Muscle layer of duodenum (tissue), 2 donors: Measurements from ENCODE around the gene TMEM135.
"Not testable (repeated sequence)": the region's sequence is repeated elsewhere in the genome, so short reads cannot be mapped to it uniquely, and the experiment has no call there.

Source experiments
- H3K27ac ChIP-seq: one replicate; pipeline ENCODE4 v1.7.0; 2013; ENCODE audit warnings: mild to moderate bottlenecking, low read length
- H3K27me3 ChIP-seq: one replicate; pipeline ENCODE4 v1.7.0; 2013; ENCODE audit warnings: low read depth, mild to moderate bottlenecking, control low read depth, low read length
- H3K36me3 ChIP-seq, 2 donors: one replicate each; pipeline ENCODE4 v1.7.0; 2013; ENCODE audit warnings: low read length in 2 of 2, control low read depth in 1 of 2, mild to moderate bottlenecking in 1 of 2; ENCODE audit not compliant: insufficient read depth in 2 of 2, control insufficient read depth in 1 of 2
- H3K4me1 ChIP-seq, 2 donors: one replicate each; pipeline ENCODE4 v1.7.0; 2013; ENCODE audit warnings: low read length in 2 of 2, mild to moderate bottlenecking in 2 of 2, control low read depth in 1 of 2, moderate library complexity in 1 of 2; ENCODE audit not compliant: insufficient read depth in 2 of 2, control insufficient read depth in 1 of 2
- H3K4me3 ChIP-seq, 2 donors: one replicate each; pipeline ENCODE4 v1.7.0; 2013; ENCODE audit warnings: low read length in 2 of 2, low read depth in 1 of 2, mild to moderate bottlenecking in 1 of 2
- H3K9me3 ChIP-seq, 2 donors: one replicate each; pipeline ENCODE4 v1.7.0; 2013; ENCODE audit warnings: low read length in 2 of 2, control low read depth in 1 of 2, mild to moderate bottlenecking in 1 of 2; ENCODE audit not compliant: control insufficient read depth in 1 of 2
- donor health status: healthy.

TMEM135 gene

DNA sequence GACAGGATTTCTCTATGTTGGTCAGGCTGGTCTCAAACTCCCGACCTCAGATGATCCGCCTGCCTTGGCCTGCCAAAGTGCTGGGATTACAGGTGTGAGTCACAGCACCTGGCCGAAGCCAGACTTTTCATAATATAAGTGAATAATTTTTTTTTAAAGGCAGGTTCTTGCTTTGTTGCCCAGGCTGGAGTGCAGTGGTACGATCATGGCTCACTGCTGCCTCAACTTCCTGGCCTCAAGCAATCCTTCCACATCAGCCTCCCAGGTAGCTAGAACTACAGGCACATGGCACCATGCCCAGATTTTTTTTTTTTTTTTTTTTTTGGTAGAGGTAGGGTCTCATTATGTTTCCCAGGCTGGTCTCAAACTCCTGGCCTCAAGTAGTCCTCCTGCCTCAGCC lies 33.5 kb upstream of the TMEM135 start:
- H3K4me1 ChIP-seq, H3K27me3 ChIP-seq, H3K27ac ChIP-seq, H3K36me3 ChIP-seq, H3K4me3 ChIP-seq, H3K9me3 ChIP-seq: not testable (repeated sequence)

DNA sequence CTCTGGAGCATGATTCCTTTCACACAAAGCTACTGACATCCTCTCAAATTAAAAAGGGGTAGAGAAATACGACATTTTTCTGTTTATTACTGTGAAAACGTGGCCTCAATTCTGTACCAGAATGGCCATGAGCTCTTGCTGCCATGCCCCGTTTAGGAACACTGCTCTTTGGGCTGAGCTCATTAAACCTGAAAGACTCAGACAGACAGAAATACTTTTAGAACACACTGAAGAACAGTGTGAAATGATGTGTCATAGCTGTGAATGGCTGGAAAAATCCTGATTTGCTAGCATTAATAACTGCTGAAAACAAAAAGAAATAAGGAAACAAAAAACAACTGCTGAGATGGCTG lies 32.2 kb upstream of the TMEM135 start:
- Histone ChIP-seq H3K9me3 (no peaks in the 10 kb centered on the region), H3K36me3 (no peaks in the 10 kb centered on the region), H3K27ac (no peak overlapping the region), H3K4me1 (no peaks in the 10 kb centered on the region), H3K27me3 (no peaks in the 10 kb centered on the region), H3K4me3 (no peak overlapping the region)

DNA sequence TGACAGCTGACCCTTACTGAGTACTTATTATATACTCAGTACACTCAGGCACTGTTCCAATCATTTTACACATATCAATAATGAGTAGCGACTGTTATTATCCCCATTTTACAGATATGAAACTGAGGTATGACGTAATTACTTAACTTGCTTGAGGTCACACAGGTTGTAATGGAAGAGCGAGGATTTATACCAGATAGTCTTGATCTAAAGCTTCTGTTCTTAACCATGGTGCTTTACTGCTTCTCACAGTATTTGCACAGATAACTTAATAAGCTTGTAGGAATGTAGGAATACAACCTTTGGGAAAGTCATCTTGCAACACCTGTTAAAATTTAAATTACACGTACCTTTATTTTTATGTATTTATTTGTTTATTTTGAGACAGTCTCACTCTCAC lies 31.7 kb upstream of the TMEM135 start:
- Histone ChIP-seq H3K4me3 (no peak overlapping the region), H3K27me3 (no peaks in the 10 kb centered on the region), H3K36me3 (no peaks in the 10 kb centered on the region), H3K27ac (no peak overlapping the region), H3K4me1 (no peaks in the 10 kb centered on the region), H3K9me3 (no peaks in the 10 kb centered on the region)

DNA sequence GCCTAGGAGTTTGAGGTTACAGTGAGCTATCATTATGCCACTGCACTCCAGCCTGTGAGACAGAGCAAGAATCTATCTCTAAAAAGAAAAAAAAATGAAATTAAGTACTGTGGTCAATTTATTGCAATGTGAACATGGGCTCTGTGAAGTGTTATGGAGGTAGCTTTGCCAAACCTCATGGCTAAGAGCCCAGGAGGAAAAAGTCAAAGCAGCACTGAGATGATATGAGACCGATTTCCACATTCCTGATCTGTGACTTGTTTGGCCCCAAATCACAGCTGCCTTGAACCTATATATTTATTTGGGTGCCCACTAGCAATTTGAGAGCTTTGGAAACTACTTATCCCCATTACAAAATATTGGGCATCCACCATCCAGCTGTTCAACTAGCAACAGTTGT lies 29.8 kb upstream of the TMEM135 start:
- H3K27me3 ChIP-seq: no peaks in the 10 kb centered on the region
- H3K4me3 ChIP-seq: no peak overlapping the region
- H3K4me1 ChIP-seq: no peaks in the 10 kb centered on the region
- no peak overlapping the region for H3K27ac ChIP-seq
- H3K9me3 ChIP-seq: no peaks in the 10 kb centered on the region
- H3K36me3 ChIP-seq: no peaks in the 10 kb centered on the region

DNA sequence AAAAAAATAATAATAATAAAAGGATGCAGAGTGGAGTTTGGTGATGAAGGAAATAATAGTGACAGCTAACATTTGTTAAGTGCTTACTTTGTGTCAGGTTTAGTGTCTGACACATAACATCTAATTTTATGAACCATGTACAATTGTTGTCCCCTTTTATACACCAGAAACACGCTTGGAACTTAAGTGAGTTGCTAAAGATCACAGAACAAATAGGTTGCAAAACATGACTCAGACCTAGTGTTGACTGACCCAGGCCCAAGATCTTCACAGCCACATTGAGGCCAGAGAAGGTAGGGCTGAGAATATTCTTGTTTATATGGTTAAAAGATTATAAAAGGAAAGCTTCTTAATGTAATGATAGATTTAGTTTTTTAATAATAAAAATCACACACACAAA lies 25.6 kb upstream of the TMEM135 start:
- Histone ChIP-seq H3K27me3 (no peaks in the 10 kb centered on the region), H3K36me3 (no peaks in the 10 kb centered on the region), H3K9me3 (no peaks in the 10 kb centered on the region), H3K27ac (no peak overlapping the region), H3K4me1 (peaks cover 0 to 10% of the 10 kb centered on the region in 2 donors), H3K4me3 (no peak overlapping the region)

DNA sequence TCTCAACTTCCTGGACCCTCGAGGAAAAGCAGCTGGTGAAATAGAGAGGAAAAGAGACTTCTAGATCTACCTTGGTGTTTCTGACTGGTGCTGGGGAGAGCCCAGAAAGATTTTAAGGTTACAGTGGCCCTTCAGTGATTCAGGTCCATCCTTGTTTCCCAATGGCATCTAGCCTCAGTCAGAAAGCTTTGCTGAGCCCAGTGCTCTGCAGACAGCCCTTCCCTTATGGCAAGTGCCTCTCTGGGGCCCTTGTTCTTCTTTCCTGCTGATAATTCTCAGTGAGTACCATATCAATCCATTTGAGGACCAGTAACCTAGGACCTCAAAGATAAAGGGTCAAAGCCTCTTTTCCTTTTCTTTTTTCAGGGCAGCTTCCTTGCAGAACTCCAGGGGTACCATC lies 25.1 kb upstream of the TMEM135 start:
- Histone ChIP-seq H3K4me3 (no peak overlapping the region), H3K27ac (no peak overlapping the region), H3K36me3 (no peaks in the 10 kb centered on the region), H3K27me3 (no peaks in the 10 kb centered on the region), H3K9me3 (no peaks in the 10 kb centered on the region), H3K4me1 (peaks cover 0 to 10% of the 10 kb centered on the region in 2 donors)

DNA sequence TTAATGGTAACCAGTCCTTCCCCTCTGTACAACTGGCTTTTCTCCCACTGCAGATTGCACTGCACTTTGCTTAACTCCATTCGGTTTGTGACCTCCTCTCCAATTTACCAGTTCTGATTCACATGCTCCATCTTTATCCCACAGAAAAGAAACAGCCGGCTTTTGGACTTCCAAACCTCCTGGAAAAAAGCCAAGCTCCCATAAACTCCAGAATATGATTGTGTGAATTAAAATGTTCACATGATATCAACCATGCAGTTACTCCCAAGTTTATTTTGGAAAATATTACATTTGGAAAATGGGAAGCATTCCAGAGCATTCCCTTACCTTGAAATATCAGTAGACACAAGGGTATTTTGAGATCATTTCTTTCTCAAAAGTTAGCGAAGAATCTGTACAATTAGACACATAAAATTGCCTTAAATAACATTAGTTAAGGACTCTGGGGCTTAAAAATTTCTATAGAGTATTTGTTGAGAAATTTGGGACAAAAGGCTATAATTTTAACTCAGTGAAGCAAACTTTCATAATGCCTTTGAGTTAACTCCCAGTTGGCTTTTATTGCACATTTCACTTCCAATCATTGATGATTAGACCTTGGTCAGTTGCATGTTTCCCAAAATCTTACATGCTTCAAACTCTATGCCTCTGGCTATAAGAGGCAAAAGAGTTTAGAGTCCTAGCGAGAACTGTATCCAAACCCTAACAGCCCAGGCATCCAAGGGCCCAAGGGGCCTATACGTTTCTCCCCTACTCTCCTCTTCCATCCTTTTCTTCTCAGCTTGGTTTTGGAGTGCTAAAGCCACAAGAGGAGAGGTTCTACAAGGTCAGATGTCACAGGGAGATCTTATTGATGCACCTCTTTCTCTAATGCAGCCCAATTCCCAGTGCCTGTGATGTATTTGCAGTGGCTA lies 23.6 kb upstream of the TMEM135 start:
- no peak overlapping the region for H3K4me3 ChIP-seq
- no peak overlapping the region for H3K27ac ChIP-seq
- H3K4me1 ChIP-seq: peaks cover 0 to 10% of the 10 kb centered on the region in 2 donors
- no peaks in the 10 kb centered on the region for H3K36me3 ChIP-seq
- no peaks in the 10 kb centered on the region for H3K9me3 ChIP-seq
- H3K27me3 ChIP-seq: no peaks in the 10 kb centered on the region

DNA sequence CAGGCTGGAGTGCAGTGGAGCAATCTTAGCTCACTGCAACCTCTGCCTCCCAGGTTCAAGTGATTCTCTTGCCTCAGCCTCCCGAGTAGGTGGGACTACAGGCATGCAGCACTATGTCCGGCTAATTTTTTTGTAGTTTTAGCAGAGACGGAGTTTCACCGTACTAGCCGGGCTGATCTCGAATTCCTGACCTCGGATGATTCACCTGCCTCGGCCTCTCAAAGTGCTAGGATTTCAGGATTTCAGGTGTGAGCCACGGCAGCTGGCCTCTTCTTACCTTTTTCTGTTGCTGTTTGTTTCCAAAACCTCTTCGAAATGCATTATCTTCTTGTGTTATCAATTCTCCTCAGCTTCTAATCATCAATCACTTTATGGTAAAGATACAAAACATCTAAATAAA lies 22.1 kb upstream of the TMEM135 start:
- Histone ChIP-seq H3K36me3 (no peaks in the 10 kb centered on the region), H3K9me3 (no peaks in the 10 kb centered on the region), H3K27me3 (no peaks in the 10 kb centered on the region), H3K4me1 (peaks cover 0 to 10% of the 10 kb centered on the region in 2 donors), H3K27ac (no peak overlapping the region), H3K4me3 (no peak overlapping the region)

DNA sequence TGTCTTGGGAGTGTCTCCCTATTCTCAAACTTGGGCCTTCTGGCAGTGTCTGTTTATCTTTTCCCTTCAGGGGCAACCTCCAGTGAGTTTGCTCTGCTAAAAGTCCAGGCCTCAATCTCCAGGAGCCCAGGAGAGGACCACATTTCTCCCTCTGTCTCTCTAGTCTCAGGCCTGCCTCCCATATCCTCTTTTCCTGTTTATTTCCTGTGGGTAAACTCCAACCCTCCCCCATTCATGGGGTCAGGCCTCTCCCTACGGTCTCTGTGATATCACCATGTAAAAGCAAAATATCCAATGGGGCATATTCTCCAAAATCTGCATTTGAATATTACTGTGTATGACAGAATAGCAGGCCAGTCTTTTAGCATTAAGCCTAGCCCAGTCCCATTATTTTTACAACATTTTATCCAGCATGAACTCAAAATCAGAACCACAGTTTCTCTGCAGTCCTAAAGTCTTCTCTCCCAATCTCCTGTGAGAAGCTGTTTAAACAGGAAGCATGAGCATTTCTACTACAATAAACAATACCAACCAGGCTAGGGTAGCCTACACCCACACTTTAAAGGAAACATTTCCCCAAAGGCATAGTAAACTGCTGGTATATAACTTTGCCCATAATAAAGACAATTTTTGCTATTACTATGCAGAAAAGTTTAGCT lies 18.0 kb upstream of the TMEM135 start:
- no peaks in the 10 kb centered on the region for H3K27me3 ChIP-seq
- H3K4me3 ChIP-seq: no peak overlapping the region
- H3K27ac ChIP-seq: no peak overlapping the region
- H3K4me1 ChIP-seq: no peaks in the 10 kb centered on the region
- H3K36me3 ChIP-seq: no peaks in the 10 kb centered on the region
- no peaks in the 10 kb centered on the region for H3K9me3 ChIP-seq

DNA sequence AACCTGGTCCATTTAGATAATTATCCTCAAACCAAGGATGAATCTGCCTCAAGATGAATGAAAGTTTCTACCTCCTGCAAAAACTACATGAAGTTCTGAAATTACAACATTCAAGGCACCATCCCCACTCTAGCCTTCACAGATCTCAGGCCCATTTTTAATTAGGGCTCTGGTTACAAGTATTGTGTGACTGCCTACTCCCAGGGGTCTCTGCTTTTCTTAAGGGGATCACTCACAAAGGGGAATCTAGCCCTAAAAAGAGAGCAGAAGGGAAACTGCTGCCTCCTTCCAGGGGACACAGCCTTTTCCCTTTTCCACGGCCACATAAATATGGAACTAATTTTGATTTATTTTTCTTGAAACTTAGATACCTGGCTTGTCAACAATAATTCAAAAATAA lies 17.4 kb upstream of the TMEM135 start:
- Histone ChIP-seq H3K27ac (no peak overlapping the region), H3K27me3 (no peaks in the 10 kb centered on the region), H3K4me3 (no peak overlapping the region), H3K9me3 (no peaks in the 10 kb centered on the region), H3K4me1 (no peaks in the 10 kb centered on the region), H3K36me3 (no peaks in the 10 kb centered on the region)

DNA sequence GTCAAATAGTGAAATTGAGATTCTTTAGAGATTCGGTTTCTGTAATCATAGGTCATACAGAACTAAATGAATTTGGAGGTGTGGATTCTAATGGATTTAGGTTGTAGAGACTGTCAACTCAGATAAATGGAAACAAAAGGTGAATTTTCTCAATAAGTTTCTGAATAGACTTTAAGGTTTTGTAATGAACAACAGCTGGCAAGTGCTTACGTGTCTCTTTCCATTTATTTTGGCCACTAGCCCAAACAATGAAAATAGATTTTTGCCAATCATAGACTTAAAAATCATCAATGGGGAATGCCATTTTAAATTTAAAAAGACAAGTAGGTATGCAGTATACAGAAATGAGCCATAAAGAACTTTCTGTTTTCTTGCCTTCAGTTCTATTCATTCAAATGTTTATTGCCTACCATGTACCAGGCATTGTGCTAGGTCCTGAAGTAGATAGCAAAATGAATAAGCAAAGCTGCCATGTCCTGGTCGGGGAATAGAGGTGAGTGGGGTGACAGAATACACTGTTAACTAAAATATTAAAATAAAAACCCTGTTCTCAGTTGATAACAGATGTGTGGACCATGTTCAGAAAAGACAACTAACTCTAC lies 16.9 kb upstream of the TMEM135 start:
- H3K36me3 ChIP-seq: no peaks in the 10 kb centered on the region
- no peaks in the 10 kb centered on the region for H3K4me1 ChIP-seq
- H3K27ac ChIP-seq: no peak overlapping the region
- no peaks in the 10 kb centered on the region for H3K27me3 ChIP-seq
- no peak overlapping the region for H3K4me3 ChIP-seq
- H3K9me3 ChIP-seq: no peaks in the 10 kb centered on the region
